T-helper 2 cell treated with Interferon-gamma antibody and Interleukin-4, amounts not matched to agents 5 μg/mL and 100 μg/mL, for 36 hours (primary cell): Measurements from ENCODE around the gene MAGI1.

Source experiments
- DNase-seq: peaks from one replicate; pipeline ENCODE4 v3.0.0; 2021; ENCODE audit warnings: low spot score
- H3K27ac Mint-ChIP-seq: one replicate; pipeline ENCODE4 v1.8.0; 2021; ENCODE audit warnings: mild to moderate bottlenecking, mixed read lengths
- H3K27me3 Mint-ChIP-seq: one replicate; pipeline ENCODE4 v1.8.0; 2021; ENCODE audit warnings: low read depth, mixed read lengths
- H3K36me3 Mint-ChIP-seq: one replicate; pipeline ENCODE4 v1.8.0; 2021; ENCODE audit warnings: low read depth, mixed read lengths
- H3K4me1 Mint-ChIP-seq: one replicate; pipeline ENCODE4 v1.8.0; 2021; ENCODE audit warnings: low read depth, mixed read lengths
- H3K4me3 Mint-ChIP-seq: one replicate; pipeline ENCODE4 v1.8.0; 2022; ENCODE audit warnings: mild to moderate bottlenecking, moderate library complexity, mixed read lengths
- H3K9me3 Mint-ChIP-seq: one replicate; pipeline ENCODE4 v1.8.0; 2021; ENCODE audit warnings: mixed read lengths

Gene MAGI1

DNA sequence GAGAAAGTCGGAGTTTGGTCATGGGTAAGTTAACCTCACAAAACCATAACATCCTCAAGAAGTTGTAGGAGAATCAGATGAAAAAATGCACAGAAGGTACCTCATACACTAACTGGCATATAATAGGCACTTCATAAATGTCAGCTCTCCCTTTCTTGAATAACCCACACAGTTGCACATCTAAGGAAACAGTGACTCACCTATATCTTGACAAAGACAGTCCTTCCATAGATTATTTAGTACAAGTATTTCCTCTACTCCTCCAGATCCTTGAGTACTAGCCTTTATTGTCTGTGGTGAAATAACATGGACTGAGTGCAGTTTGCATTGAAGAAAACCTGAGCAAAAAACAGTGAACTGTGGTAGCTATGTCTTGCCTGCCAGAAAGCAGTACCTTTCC, 46.6 kb downstream of the MAGI1 start:
- Mint-ChIP-seq H3K27ac (no peak overlapping the region), H3K4me1 (no peaks in the 10 kb centered on the region), H3K4me3 (no peak overlapping the region), H3K27me3 (no peaks in the 10 kb centered on the region), H3K36me3 (no peaks in the 10 kb centered on the region), H3K9me3 (no peaks in the 10 kb centered on the region)
- no peak for DNase-seq

DNA sequence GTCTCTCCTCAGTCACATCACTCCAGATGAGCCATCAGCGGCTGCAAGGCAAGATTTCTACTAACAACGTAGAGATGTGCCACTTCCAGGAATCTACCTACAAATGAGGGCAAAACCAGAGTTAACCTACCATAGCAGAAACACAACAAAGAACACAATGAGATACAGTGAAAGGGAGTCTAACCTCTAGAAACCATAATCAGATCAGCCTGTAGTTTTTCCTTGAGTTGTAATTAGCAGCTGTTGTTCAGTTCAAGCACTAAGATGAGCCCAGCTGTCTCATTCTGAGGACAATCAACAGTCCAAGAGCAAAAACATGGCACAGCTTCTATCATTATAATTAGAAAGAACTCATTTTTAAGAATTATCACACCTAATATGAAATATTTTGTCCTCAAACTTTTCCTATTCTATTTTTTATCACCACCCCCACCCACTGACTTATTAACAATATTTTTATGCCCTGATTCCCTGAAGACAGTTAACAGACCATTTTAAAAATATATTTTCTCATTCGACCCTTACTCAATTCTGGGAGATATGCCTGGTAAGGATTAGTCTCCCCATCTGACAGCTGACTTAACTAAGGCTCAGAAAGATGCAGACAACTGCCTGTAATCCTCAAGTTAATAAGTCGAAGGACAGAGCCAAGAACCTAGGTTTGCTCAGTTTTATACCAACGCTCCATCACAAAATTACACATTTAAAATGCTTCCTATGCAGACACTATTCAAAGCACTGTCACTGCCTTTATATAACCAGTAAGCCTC, 50.1 kb downstream of the MAGI1 start:
- H3K27ac Mint-ChIP-seq = no peak overlapping the region
- H3K9me3 Mint-ChIP-seq = no peaks in the 10 kb centered on the region
- H3K27me3 Mint-ChIP-seq = peaks cover 2% of the 10 kb centered on the region
- no peaks in the 10 kb centered on the region for H3K4me1 Mint-ChIP-seq
- no peaks in the 10 kb centered on the region for H3K36me3 Mint-ChIP-seq
- no peak for DNase-seq
- no peak overlapping the region for H3K4me3 Mint-ChIP-seq

DNA sequence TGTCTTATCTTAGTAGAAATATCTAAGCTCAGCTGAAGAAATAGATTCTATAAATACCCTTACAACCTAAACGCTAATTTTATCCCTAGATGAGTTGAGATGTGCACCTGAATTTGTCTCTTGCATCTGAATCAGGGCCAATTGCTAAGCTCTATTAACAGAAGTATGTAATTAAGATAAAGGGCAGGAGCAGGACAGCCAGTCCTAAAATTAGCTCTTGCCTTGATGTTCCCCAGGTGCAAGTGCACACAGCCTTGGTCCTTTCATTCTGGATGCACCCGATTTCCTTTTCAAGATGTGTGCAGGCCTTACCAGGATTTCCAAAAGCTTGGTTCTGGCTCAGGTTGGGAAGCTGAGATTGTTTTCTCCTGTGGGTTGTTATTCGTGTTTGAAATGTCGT, 52.4 kb downstream of the MAGI1 start:
- Mint-ChIP-seq H3K27ac (no peak overlapping the region), H3K36me3 (no peaks in the 10 kb centered on the region), H3K4me1 (no peaks in the 10 kb centered on the region), H3K4me3 (no peak overlapping the region), H3K27me3 (peaks cover 2% of the 10 kb centered on the region), H3K9me3 (no peaks in the 10 kb centered on the region)
- DNase-seq = no peak

DNA sequence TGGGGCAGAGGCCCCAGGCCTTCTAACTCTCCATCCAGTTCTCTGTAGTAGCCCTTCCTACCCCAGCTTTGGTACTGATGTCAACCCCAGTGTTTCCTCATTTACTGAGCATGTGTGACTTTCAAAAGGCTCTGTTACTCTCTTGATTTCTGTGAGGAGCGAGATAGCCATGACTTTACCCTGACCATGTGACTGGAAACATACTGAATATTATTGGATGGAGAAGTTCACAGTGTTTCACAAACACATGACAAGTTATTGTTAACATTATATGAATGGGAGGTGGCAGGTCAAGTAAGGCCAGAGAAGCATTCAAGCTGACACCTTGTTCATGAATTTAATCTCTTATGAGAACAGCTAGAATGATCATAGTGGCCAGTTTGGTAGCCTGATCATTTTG, 53.7 kb downstream of the MAGI1 start:
- no peaks in the 10 kb centered on the region for H3K9me3 Mint-ChIP-seq
- H3K27ac Mint-ChIP-seq = no peak overlapping the region

DNA sequence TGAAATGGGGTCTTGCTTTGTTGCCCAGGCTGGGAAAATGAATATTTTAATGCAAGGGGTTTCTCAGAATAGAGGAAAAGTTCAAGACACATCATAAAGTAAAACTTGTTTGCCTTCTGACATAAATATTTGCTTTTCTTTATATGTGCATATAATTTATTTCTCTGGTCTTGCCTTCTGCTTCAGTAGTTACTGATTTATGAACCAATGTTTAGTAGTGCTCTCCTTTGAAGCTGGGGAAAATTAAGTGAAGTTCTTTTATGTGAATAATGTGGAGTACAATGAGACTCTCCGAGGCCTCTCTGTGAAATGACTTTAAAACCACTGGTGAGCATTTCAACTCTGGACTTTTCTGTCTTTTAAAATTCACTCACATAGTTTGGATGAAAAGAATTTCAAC, 55.6 kb downstream of the MAGI1 start:
- no peak overlapping the region for H3K27ac Mint-ChIP-seq

More for the DNA sequence above, 53.7 kb downstream of the MAGI1 start:
- no peaks in the 10 kb centered on the region for H3K36me3 Mint-ChIP-seq
- no peak for DNase-seq
- H3K4me3 Mint-ChIP-seq = no peak overlapping the region
- peaks cover 2% of the 10 kb centered on the region for H3K27me3 Mint-ChIP-seq
- no peaks in the 10 kb centered on the region for H3K4me1 Mint-ChIP-seq

DNA sequence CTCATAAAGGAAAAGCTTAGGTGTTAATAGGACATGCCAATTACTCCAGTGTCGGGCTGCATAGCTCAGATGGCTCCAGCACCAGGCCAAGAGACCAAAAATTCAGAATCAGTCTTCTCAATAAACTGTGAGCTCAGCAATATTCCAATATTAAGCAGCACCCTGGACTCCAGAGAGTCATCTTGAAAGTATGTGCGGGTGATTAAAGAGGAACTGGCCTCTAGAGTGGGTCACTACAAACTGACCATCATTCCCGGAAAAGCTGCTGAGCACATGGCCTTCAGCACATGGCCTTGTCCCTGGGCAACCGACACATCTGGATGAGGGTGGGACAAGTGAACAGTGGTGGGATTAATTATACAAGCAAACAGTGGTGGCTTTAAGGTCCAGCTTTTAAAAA, 59.0 kb downstream of the MAGI1 start:
- Mint-ChIP-seq H3K27ac (no peak overlapping the region), H3K4me1 (no peaks in the 10 kb centered on the region), H3K4me3 (no peak overlapping the region), H3K9me3 (no peaks in the 10 kb centered on the region), H3K36me3 (no peaks in the 10 kb centered on the region), H3K27me3 (peaks cover 3% of the 10 kb centered on the region)
- DNase-seq = no peak

More for the DNA sequence above, 55.6 kb downstream of the MAGI1 start:
- no peak for DNase-seq
- Mint-ChIP-seq H3K36me3 (no peaks in the 10 kb centered on the region), H3K4me1 (no peaks in the 10 kb centered on the region), H3K27me3 (peaks cover 2% of the 10 kb centered on the region), H3K9me3 (no peaks in the 10 kb centered on the region), H3K4me3 (no peak overlapping the region)

DNA sequence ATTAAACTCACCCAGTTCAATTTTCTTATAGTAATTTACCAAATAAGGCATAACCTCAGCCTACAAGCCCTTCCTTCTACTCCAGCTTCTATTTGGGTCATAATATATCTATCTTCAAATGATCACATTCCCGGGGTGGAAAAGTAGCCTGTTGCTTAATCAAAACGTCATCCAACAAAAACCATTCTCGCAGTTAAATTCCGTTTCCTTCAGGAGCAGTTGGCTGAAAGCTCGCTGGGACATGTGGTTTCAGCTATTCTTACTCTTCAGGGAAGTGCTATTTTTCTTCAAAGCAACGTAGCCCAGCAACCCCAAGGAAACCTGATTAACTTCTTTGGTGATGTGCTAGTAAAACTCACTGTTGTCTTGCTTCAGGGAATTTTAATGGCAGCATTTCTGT, 59.6 kb downstream of the MAGI1 start:
- H3K4me3 Mint-ChIP-seq = no peak overlapping the region
- H3K4me1 Mint-ChIP-seq = no peaks in the 10 kb centered on the region
- DNase-seq = no peak
- peaks cover 3% of the 10 kb centered on the region for H3K27me3 Mint-ChIP-seq
- H3K27ac Mint-ChIP-seq = no peak overlapping the region
- H3K36me3 Mint-ChIP-seq = no peaks in the 10 kb centered on the region
- no peaks in the 10 kb centered on the region for H3K9me3 Mint-ChIP-seq

DNA sequence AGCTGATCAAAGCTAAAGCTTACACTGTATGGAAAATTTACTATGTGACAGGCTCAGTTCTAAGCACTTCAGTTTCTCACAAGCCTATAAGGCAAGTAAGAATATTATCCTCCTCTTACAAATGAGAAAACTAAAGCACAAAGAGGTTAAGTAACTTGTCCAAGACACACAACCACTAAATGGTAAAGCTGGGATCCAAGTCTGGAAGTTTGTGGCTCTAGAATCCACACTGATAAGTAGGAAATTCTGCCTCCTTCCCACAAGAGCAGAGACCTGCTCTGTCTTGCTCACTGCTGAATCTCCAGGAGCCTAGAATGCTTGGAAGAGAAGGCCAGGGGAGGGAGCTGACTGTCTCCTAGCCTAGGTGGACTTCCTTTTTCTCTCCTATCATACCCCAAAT, 60.6 kb downstream of the MAGI1 start:
- no peak for DNase-seq
- Mint-ChIP-seq H3K4me1 (no peaks in the 10 kb centered on the region), H3K27ac (no peak overlapping the region), H3K36me3 (no peaks in the 10 kb centered on the region), H3K9me3 (no peaks in the 10 kb centered on the region), H3K4me3 (no peak overlapping the region), H3K27me3 (peaks cover 3% of the 10 kb centered on the region)

DNA sequence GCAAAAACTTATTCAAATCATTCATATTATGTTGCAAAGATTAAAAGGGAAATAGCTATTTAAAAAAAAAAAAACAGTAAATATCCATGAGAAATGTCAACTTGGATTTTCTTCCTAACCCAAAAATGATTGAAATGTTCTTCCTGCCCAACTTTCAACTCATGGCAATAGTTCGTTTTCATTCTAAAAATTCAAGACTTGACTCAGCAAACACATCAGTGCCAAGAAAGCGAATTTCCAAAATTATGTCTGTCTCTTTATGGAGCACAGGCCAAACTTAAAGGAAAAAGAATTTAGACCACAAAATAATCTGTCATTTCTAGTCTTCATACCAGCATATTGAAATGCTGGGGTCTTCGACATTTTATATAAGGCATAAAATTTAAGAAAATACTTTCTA, 63.7 kb downstream of the MAGI1 start:
- Mint-ChIP-seq H3K27me3 (peaks cover 3% of the 10 kb centered on the region), H3K4me3 (no peak overlapping the region), H3K27ac (no peak overlapping the region), H3K9me3 (no peaks in the 10 kb centered on the region), H3K36me3 (no peaks in the 10 kb centered on the region), H3K4me1 (no peaks in the 10 kb centered on the region)
- DNase-seq = no peak

DNA sequence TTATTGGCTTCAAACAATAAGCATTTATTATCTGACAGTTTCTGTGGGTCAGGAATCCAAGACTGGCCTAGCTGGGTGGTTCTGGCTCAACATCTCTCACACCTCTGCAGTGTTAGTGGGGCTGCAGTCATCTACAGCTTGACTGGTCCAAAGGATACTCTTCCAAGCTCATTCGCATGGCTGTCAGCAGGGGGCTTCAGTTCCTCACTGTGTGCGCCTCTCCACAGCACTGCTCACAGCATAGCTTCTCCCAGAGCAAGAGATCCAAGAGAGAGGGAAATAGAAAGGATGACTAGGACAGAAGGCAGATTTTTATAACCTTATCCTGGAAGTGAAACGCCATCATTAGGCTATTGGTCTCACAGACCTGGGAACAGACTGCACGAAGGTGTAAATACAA, 64.2 kb downstream of the MAGI1 start:
- DNase-seq = no peak
- Mint-ChIP-seq H3K36me3 (no peaks in the 10 kb centered on the region), H3K4me1 (no peaks in the 10 kb centered on the region), H3K9me3 (no peaks in the 10 kb centered on the region), H3K27ac (no peak overlapping the region), H3K27me3 (peaks cover 3% of the 10 kb centered on the region), H3K4me3 (no peak overlapping the region)

DNA sequence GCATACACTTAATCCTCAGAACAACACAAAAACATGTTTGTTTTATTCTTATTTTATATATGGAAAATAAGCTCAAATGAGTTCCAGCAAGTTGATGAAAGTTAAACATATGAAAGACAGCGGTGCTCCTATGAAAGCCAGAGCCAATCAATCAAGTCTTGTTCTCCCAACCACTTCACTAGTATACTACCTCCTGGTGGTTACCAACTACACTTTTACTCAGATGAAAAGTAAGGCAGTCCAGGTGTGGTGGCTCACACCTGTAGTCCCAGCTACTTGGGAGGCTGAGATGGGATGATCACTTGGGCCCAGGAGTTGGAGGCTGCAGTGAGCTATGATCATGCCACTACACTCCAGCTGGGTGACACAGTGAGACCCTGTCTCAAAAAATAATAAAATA, 66.0 kb downstream of the MAGI1 start:
- no peaks in the 10 kb centered on the region for H3K36me3 Mint-ChIP-seq
- H3K9me3 Mint-ChIP-seq = no peaks in the 10 kb centered on the region
- no peak for DNase-seq
- H3K27me3 Mint-ChIP-seq = peaks cover 2% of the 10 kb centered on the region
- H3K4me3 Mint-ChIP-seq = no peak overlapping the region
- H3K27ac Mint-ChIP-seq = no peak overlapping the region
- no peaks in the 10 kb centered on the region for H3K4me1 Mint-ChIP-seq

DNA sequence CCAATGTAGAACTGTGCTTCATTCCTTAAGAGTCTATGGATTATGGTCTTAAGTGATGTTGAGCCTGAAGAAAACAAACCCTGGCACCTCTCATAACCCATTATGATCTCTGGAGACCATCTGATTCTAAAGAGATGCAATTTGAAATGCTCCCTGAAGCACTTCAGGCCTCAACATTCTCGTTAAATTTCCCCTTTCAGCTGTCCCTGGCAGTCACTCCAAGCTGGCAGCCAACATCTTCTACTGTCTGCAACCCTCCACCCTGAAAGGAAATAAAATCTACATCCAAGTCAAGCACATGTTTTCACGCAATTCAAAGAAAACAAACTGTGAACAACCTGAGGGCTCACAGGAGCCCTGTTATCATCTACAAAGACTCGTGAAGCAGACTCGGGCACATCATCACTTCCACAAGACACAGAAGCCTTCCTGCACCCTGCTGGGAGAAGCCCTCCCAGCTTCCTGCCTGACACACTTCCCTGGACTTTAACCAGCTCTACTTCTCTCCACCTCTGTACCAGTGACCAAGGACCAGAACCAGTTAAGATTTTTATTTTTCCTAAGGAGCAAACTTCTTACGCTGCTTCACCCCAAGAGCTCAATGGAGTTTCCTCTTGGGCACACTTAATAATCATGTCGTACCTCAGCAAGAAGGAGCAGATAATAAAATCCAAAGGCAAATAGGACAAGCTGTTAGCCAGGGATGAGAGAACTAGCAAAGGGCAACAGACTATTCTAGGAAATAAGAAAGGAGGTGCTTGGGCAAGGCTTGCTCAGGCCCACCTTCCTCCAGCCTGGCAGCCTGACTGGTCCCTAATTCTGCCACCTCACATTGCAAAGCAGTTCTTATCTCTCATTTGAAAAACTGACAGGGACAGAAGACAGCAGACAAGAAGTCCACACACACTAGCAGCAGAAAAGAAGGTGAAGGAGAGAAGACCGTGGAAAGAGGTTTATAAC, 67.1 kb downstream of the MAGI1 start:
- Mint-ChIP-seq H3K4me1 (no peaks in the 10 kb centered on the region), H3K36me3 (no peaks in the 10 kb centered on the region), H3K27ac (no peak overlapping the region), H3K27me3 (no peaks in the 10 kb centered on the region), H3K4me3 (no peak overlapping the region), H3K9me3 (no peaks in the 10 kb centered on the region)
- DNase-seq = no peak

DNA sequence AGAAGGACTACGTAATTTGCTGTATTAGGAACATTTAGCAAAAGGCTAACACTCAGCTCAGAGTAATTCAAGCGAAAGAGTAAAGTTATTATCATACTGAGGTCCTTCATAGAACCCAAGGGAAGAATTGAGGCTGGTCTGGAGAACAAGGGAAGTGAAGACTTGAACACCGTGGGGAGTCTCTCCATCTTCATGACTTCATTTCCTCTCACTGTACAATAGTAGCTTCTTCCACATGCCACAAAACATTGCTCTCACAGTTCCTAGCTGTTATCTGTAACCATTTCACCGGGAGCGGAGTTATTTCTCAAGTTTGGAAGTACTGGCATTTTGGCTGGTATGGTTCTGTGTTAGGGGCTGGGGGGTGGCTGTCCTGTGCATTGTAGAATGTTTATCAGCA, 69.7 kb downstream of the MAGI1 start:
- no peak for DNase-seq
- no peaks in the 10 kb centered on the region for H3K36me3 Mint-ChIP-seq
- no peak overlapping the region for H3K4me3 Mint-ChIP-seq
- no peaks in the 10 kb centered on the region for H3K9me3 Mint-ChIP-seq
- H3K27ac Mint-ChIP-seq = no peak overlapping the region
- H3K4me1 Mint-ChIP-seq = peaks cover 10% of the 10 kb centered on the region
- H3K27me3 Mint-ChIP-seq = no peaks in the 10 kb centered on the region

DNA sequence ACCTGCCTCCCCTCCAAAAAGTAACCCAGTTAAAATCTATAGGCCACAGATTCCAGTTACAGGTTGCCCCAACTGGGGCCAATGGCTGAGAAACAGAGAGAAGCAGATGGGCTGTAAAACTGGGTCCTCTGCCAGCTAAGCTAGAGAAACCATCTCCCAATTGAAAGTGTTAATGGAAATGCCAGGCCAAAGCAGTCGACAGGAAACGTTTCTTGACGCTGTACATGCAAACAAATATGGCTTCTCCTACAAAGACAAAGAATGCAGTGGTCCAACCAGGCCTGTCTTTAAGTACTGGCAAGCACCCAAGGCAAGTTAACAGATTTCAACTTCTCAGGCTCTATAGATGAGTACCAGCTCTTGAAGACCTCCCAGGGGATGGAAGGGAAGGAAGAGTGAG, 71.3 kb downstream of the MAGI1 start:
- H3K4me3 Mint-ChIP-seq = no peak overlapping the region
- H3K27ac Mint-ChIP-seq = no peak overlapping the region

More for the DNA sequence above, 71.3 kb downstream of the MAGI1 start:
- Mint-ChIP-seq H3K4me1 (peaks cover 14% of the 10 kb centered on the region), H3K36me3 (no peaks in the 10 kb centered on the region), H3K27me3 (no peaks in the 10 kb centered on the region), H3K9me3 (no peaks in the 10 kb centered on the region)
- DNase-seq = no peak
